ENCODE measurements around the gene EPB42. TPM values are rescaled to one million over a fixed set of nuclear protein-coding genes. Genes with fewer than 3 reads are reported as not detected.

The EPB42 gene
- total RNA-seq, 1 experiment from 2014 or later: 0.10 TPM

GRCh38 chr15:43194795-43195194 lies 26.0 kb downstream of the EPB42 start:
- in situ Hi-C loops (cut with HindIII; ENCODE audit: low pct_unique_long_range_greater_than_20kb, low sequenced_read_pairs) (no loop called here), intact Hi-C loops (cut with micrococcal nuclease; ENCODE audit: unreplicated experiment) (no loop called here)
- Histone ChIP-seq H3K27ac (ENCODE audit: low read length) (no peak overlapping the region), H3K36me3 (ENCODE audit: control insufficient read depth, insufficient read depth, low read length) (peaks cover 25% of the 10 kb centered on the region), H3K27me3 (ENCODE audit: control insufficient read depth, insufficient read depth, low read length) (no peaks in the 10 kb centered on the region), H3K9me3 (ENCODE audit: control insufficient read depth, insufficient read depth, low read depth, low read length) (no peaks in the 10 kb centered on the region), H3K4me1 (ENCODE audit: control insufficient read depth, insufficient read depth, low read length) (no peaks in the 10 kb centered on the region), H3K4me3 (ENCODE audit: low read depth in 2 of 2, low read length in 2 of 2) (no peak overlapping the region)
- ChIA-PET POLR2A (no interaction called here), CTCF (interaction anchor here (1.6 kb wide), 1 partner anchor 9 kb away, joined by 8 read pairs; no protein-coding TSS in a partner anchor)
- no TSS peak for BruUV-seq (replicated peaks)
- no peak for TF ChIP-seq TCF7L2 (IDR thresholded peaks at IDR 0.05; ENCODE audit: low read depth, low read length)
- no peak for TF ChIP-seq SIN3A (IDR thresholded peaks at IDR 0.05; ENCODE audit: borderline replicate concordance, insufficient read depth, low read depth, low read length)
- no peak for TF ChIP-seq CTCF (IDR thresholded peaks at IDR 0.05)
- no peak for TF ChIP-seq REST (IDR thresholded peaks at IDR 0.05; ENCODE audit: insufficient read depth in 1 of 2, low read depth in 2 of 2, low read length in 1 of 2)
- TF ChIP-seq POLR2AphosphoS5 (IDR thresholded peaks at IDR 0.05; ENCODE audit: low read depth, low read length): no peak
- DNase-seq (ENCODE audit: low read depth, low spot score) (no peak), ATAC-seq (no peak)

- no peaks in the 10 kb centered on the region for H3K9me3 ChIP-seq (ENCODE audit: control insufficient read depth, insufficient read depth, low read depth, low read length)
- CTCF ChIA-PET: no interaction called here
- no peak for TF ChIP-seq TCF7L2 (IDR thresholded peaks at IDR 0.05; ENCODE audit: low read depth, low read length)
- DNase-seq (ENCODE audit: low read depth, low spot score): no peak
- no peak overlapping the region for H3K27ac ChIP-seq (ENCODE audit: low read length)
- H3K4me1 ChIP-seq (ENCODE audit: control insufficient read depth, insufficient read depth, low read length): no peaks in the 10 kb centered on the region
- no peak for ATAC-seq
- no peak overlapping the region for H3K4me3 ChIP-seq (ENCODE audit: low read depth in 2 of 2, low read length in 2 of 2)
- intact Hi-C loops (cut with micrococcal nuclease; ENCODE audit: unreplicated experiment): no loop called here
- peaks cover 26% of the 10 kb centered on the region for H3K36me3 ChIP-seq (ENCODE audit: control insufficient read depth, insufficient read depth, low read length)
- BruUV-seq (replicated peaks): no TSS peak
- H3K27me3 ChIP-seq (ENCODE audit: control insufficient read depth, insufficient read depth, low read length): no peaks in the 10 kb centered on the region
- in situ Hi-C loops (cut with HindIII; ENCODE audit: low pct_unique_long_range_greater_than_20kb, low sequenced_read_pairs): no loop called here
- POLR2A ChIA-PET: interaction anchor here (0.6 to 0.7 kb wide), 3 partner anchors 229 to 860 kb away, joined by 3 to 17 read pairs (median 3); no protein-coding TSS in a partner anchor
Measured at GRCh38 chr15:43193710-43194109, 27.1 kb downstream of the EPB42 start.

- TF ChIP-seq TCF7L2 (IDR thresholded peaks at IDR 0.05; ENCODE audit: low read depth, low read length) (no peak), SIN3A (IDR thresholded peaks at IDR 0.05; ENCODE audit: borderline replicate concordance, insufficient read depth, low read depth, low read length) (no peak), POLR2AphosphoS5 (IDR thresholded peaks at IDR 0.05; ENCODE audit: low read depth, low read length) (no peak), CTCF (IDR thresholded peaks at IDR 0.05) (no peak), REST (IDR thresholded peaks at IDR 0.05; ENCODE audit: insufficient read depth in 1 of 2, low read depth in 2 of 2, low read length in 1 of 2) (no peak)
- Histone ChIP-seq H3K36me3 (ENCODE audit: control insufficient read depth, insufficient read depth, low read length) (peaks cover 26% of the 10 kb centered on the region), H3K4me1 (ENCODE audit: control insufficient read depth, insufficient read depth, low read length) (peaks cover 3% of the 10 kb centered on the region; the same call in 1 of the 2 replicates), H3K4me3 (ENCODE audit: low read depth in 2 of 2, low read length in 2 of 2) (no peak overlapping the region), H3K9me3 (ENCODE audit: control insufficient read depth, insufficient read depth, low read depth, low read length) (no peaks in the 10 kb centered on the region), H3K27ac (ENCODE audit: low read length) (no peak overlapping the region), H3K27me3 (ENCODE audit: control insufficient read depth, insufficient read depth, low read length) (no peaks in the 10 kb centered on the region)
- no peak for DNase-seq (ENCODE audit: low read depth, low spot score)
- intact Hi-C loops (cut with micrococcal nuclease; ENCODE audit: unreplicated experiment): no loop called here
- CTCF ChIA-PET: no interaction called here
- POLR2A ChIA-PET: no interaction called here
- no peak for ATAC-seq
- BruUV-seq (replicated peaks): no TSS peak
- in situ Hi-C loops (cut with HindIII; ENCODE audit: low pct_unique_long_range_greater_than_20kb, low sequenced_read_pairs): no loop called here
Measured at GRCh38 chr15:43190178-43190577, 30.6 kb downstream of the EPB42 start.
